Endothelial cell of umbilical vein (primary cell): ENCODE measurements around the gene BRICD5.

ENCODE experiments used
- CTCF ChIP-seq, 2 donors: IDR thresholded peaks; 1 replicate in 1 of 2; 2 replicates in 1 of 2; pipeline ENCODE4 v1.5.1; 2011; ENCODE audit warnings: low read length in 2 of 2, mild to moderate bottlenecking in 2 of 2, moderate library complexity in 2 of 2, control low read depth in 1 of 2, inconsistent platforms in 1 of 2, low read depth in 1 of 2; ENCODE audit not compliant: insufficient read depth in 1 of 2; ENCODE audit errors: extremely low read depth in 1 of 2
- EZH2 ChIP-seq: IDR thresholded peaks from 2 replicates; pipeline ENCODE4 v1.6.1; 2012; ENCODE audit warnings: borderline replicate concordance, low read depth, mild to moderate bottlenecking, moderate library complexity, low read length, inconsistent platforms; ENCODE audit not compliant: severe bottlenecking
- FOS ChIP-seq: IDR thresholded peaks from 2 replicates; pipeline ENCODE4 v1.6.1; 2011; ENCODE audit warnings: mild to moderate bottlenecking, low read length, moderate library complexity, borderline replicate concordance; ENCODE audit not compliant: insufficient read depth
- GATA2 ChIP-seq: IDR thresholded peaks from 2 replicates; pipeline ENCODE4 v1.7.0; 2011; ENCODE audit warnings: low read depth, mild to moderate bottlenecking, moderate library complexity, mixed read lengths, low read length; ENCODE audit not compliant: insufficient read length, insufficient read depth
- JUN ChIP-seq: IDR thresholded peaks from 2 replicates; pipeline ENCODE4 v1.6.1; 2011; ENCODE audit warnings: borderline replicate concordance, low read depth; ENCODE audit not compliant: insufficient read length, insufficient read depth
- POLR2A ChIP-seq: IDR thresholded peaks from 2 replicates; pipeline ENCODE4 v1.6.1; 2012; ENCODE audit warnings: low read depth, mild to moderate bottlenecking, control low read depth, low read length
- POLR2AphosphoS5 ChIP-seq: IDR thresholded peaks from 2 replicates; pipeline ENCODE4 v1.6.1; 2012; ENCODE audit warnings: low read depth, mild to moderate bottlenecking, control low read depth, low read length, moderate library complexity; ENCODE audit not compliant: insufficient read depth
- TF ChIP-seq, protein P1 (sequence below): IDR thresholded peaks from 2 replicates; pipeline ENCODE4 v1.6.1; 2011; ENCODE audit not compliant: insufficient read depth, insufficient read length

DNA sequence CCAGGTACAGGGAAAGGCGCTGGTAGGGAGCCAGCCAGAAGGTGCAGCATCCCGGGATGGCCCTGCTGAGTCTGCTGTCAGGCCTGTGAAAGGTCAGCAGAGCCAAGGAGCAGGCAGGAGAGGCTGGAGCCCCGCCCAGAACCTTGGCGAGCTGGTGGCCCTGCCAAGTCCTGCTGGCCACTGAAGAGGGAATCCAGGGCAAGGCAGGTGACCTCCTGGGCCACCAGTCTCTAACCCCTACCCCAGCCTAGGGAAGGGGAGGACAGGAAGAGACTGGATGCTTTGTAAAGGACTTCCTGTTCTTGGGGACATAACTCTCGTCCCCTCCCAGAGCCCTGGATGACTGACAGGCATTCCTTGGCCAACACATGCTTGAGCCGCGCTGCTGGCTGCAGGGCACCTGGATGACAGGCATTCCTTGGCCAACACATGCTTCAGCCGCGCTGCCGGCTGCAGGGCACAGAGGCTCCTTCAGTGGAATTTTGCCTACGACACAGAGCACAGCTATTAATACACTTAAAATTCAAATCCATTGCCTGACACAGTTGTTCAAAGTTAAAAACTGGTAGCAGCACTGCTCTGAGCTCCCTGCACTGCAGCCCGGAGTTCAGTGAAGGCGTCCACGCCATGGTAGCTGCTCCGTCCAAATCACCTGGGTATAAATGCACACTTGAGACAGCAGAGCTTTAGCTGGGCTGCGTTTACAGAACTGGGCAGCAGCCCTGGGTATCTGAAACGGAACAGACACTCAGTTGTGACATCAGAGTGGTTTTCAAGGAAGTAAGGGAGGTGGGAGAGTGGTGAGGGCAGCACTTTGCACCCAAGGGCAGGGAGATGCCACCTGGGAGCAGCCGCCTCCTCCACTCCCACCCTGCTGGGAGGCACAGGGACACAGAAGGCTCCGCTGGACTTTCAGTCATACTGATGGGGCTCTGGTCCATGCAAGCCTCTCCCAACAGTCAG, 2.0 kb upstream of the BRICD5 start:
- TF ChIP-seq FOS (no peak), CTCF (IDR thresholded peaks at IDR 0.05; ENCODE audit: extremely low read depth in 1 of 2, insufficient read depth in 1 of 2, low read depth in 1 of 2, low read length in 2 of 2) (no peak), POLR2A (peak; percentile 23), POLR2AphosphoS5 (peak; percentile 41), EZH2 (no peak), JUN (no peak), GATA2 (no peak)
- TF ChIP-seq, protein P1, sequence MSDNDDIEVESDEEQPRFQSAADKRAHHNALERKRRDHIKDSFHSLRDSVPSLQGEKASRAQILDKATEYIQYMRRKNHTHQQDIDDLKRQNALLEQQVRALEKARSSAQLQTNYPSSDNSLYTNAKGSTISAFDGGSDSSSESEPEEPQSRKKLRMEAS = no peak
